Fibroblast of gingiva (primary cell): ENCODE data around the gene ZNF625.

Experiments used
- DNase-seq: peaks from one replicate; pipeline ENCODE4 v3.0.0-alpha.2; 2011; ENCODE audit warnings: low read depth

Gene ZNF625

GRCh38 chr19:12156223-12157058 is at the start of gene ZNF625:
TSS of gene ZNF625 (minus strand) at chr19:12156734. CDS start at chr19:12156558, 176 bp downstream.
- peak; percentile 87 for DNase-seq

GRCh38 chr19:12205296-12205695 is 48.8 kb upstream of the ZNF625 start:
- DNase-seq = no peak

GRCh38 chr19:12202250-12202649 is 45.7 kb upstream of the ZNF625 start:
- DNase-seq = no peak

- DNase-seq = no peak
Measured at GRCh38 chr19:12199757-12200419, 43.4 kb upstream of the ZNF625 start.

GRCh38 chr19:12198136-12198535 is 41.6 kb upstream of the ZNF625 start:
- no peak for DNase-seq

- no peak for DNase-seq
Measured at GRCh38 chr19:12194827-12195731, 38.5 kb upstream of the ZNF625 start.

- no peak for DNase-seq
Measured at GRCh38 chr19:12187625-12188024, 31.1 kb upstream of the ZNF625 start.

GRCh38 chr19:12180377-12180776 is 23.8 kb upstream of the ZNF625 start:
- no peak for DNase-seq

- DNase-seq = no peak
Measured at GRCh38 chr19:12166626-12167025, 10.1 kb upstream of the ZNF625 start.

GRCh38 chr19:12163826-12164225 is 7.3 kb upstream of the ZNF625 start:
- peak; percentile 15 for DNase-seq

GRCh38 chr19:12162882-12163806 is 6.6 kb upstream of the ZNF625 start, which contains the start of gene ZNF136:
TSS of gene ZNF136 (plus strand) at chr19:12163096. CDS start at chr19:12163204, 108 bp downstream.
- DNase-seq = peak; percentile 93

GRCh38 chr19:12162513-12162881 is 6.0 kb upstream of the ZNF625 start:
- no peak for DNase-seq

- DNase-seq = no peak
Measured at GRCh38 chr19:12159773-12160414, 3.4 kb upstream of the ZNF625 start.

- no peak for DNase-seq
Measured at GRCh38 chr19:12155324-12155860, 1.1 kb downstream of the ZNF625 start.

- DNase-seq = no peak
Measured at GRCh38 chr19:12145348-12145747, 11.2 kb downstream of the ZNF625 start.

GRCh38 chr19:12141405-12141736 is 15.2 kb downstream of the ZNF625 start:
- DNase-seq = no peak

GRCh38 chr19:12140545-12141404 is 15.8 kb downstream of the ZNF625 start:
- DNase-seq = peak; percentile 77

GRCh38 chr19:12139885-12140544 is 16.5 kb downstream of the ZNF625 start, which contains the start of gene ZNF20:
TSS of gene ZNF20 (minus strand) at chr19:12140350. CDS start at chr19:12140182, 168 bp downstream.
- peak; percentile 89 for DNase-seq

- DNase-seq = no peak
Measured at GRCh38 chr19:12139269-12139668, 17.3 kb downstream of the ZNF625 start.
